Activated CD8-positive, alpha-beta memory T cell treated with anti-CD3 and anti-CD28 coated beads for 36 hours (primary cell): ENCODE results near the gene NT5DC1. TPM values are rescaled to one million over a fixed set of nuclear protein-coding genes. Genes with fewer than 3 reads are reported as not detected.

Experiments
- CTCF ChIA-PET: fragments of 350-600 bp; sonication (Branson Sonifier 250); formaldehyde crosslinking; loops from one replicate; lab custom pipeline; 2021; ENCODE audit warnings: antibody characterized with exemption; lab: Charles Lee
- POLR2A ChIA-PET: fragments of 350-600 bp; sonication (Branson Sonifier 250); formaldehyde crosslinking; loops from one replicate; lab custom pipeline; 2021; ENCODE audit warnings: antibody characterized with exemption; lab: Charles Lee
- total RNA-seq, 2 experiments: library from RNA; stranded (reverse); gene quantifications; one replicate each; pipeline ENCODE4 v1.2.3, GENCODE V29; 2021

Gene NT5DC1
- total RNA-seq, 2 experiments from 2014 or later, result 43.1 to 44.7 TPM

- CTCF ChIA-PET, result interaction anchor here (1.0 to 1.7 kb wide), 3 partner anchors 104 to 348 kb away, joined by 3 to 4 read pairs (median 3); no protein-coding TSS in a partner anchor
- POLR2A ChIA-PET, result no interaction called here
Observed at GRCh38 chr6:116217069-116217468, 116.4 kb downstream of the NT5DC1 start.

GRCh38 chr6:116218172-116218633, 117.5 kb downstream of the NT5DC1 start:
- ChIA-PET CTCF (interaction anchor here (0.5 to 1.7 kb wide), 2 partner anchors 24 to 347 kb away, joined by 4 read pairs; no protein-coding TSS in a partner anchor), POLR2A (no interaction called here)

GRCh38 chr6:116218866-116219265, 118.2 kb downstream of the NT5DC1 start:
- CTCF ChIA-PET, result interaction anchor here (1.7 kb wide), 1 partner anchor 346 kb away, joined by 4 read pairs; no protein-coding TSS in a partner anchor

GRCh38 chr6:116221067-116221466, 120.4 kb downstream of the NT5DC1 start:
- POLR2A ChIA-PET, result no interaction called here
- CTCF ChIA-PET, result no interaction called here

More at GRCh38 chr6:116218866-116219265, 118.2 kb downstream of the NT5DC1 start:
- POLR2A ChIA-PET, result no interaction called here

GRCh38 chr6:116221911-116222310, 121.3 kb downstream of the NT5DC1 start:
- POLR2A ChIA-PET, result no interaction called here
- CTCF ChIA-PET, result interaction anchor here (0.6 kb wide), 1 partner anchor 9 kb away, joined by 3 read pairs; no protein-coding TSS in a partner anchor

- ChIA-PET POLR2A (no interaction called here), CTCF (no interaction called here)
Observed at GRCh38 chr6:116223355-116223754, 122.7 kb downstream of the NT5DC1 start.

GRCh38 chr6:116229287-116229913, 128.7 kb downstream of the NT5DC1 start:
- CTCF ChIA-PET, result no interaction called here
- POLR2A ChIA-PET, result no interaction called here

GRCh38 chr6:116234689-116235088, 134.0 kb downstream of the NT5DC1 start:
- ChIA-PET CTCF (interaction anchor here (0.7 kb wide), 1 partner anchor 449 kb away, joined by 4 read pairs; no protein-coding TSS in a partner anchor), POLR2A (no interaction called here)

GRCh38 chr6:116238083-116238482, 137.4 kb downstream of the NT5DC1 start:
- POLR2A ChIA-PET, result no interaction called here
- CTCF ChIA-PET, result no interaction called here

- ChIA-PET POLR2A (no interaction called here), CTCF (no interaction called here)
Observed at GRCh38 chr6:116239256-116239655, 138.6 kb downstream of the NT5DC1 start.

- ChIA-PET POLR2A (no interaction called here), CTCF (no interaction called here)
Observed at GRCh38 chr6:116239856-116240255, 139.2 kb downstream of the NT5DC1 start.

- ChIA-PET CTCF (no interaction called here), POLR2A (no interaction called here)
Observed at GRCh38 chr6:116244284-116244683, 143.6 kb downstream of the NT5DC1 start.

GRCh38 chr6:116246089-116246488, 145.4 kb downstream of the NT5DC1 start:
- ChIA-PET POLR2A (no interaction called here), CTCF (no interaction called here)

GRCh38 chr6:116247285-116247684, 146.6 kb downstream of the NT5DC1 start:
- ChIA-PET CTCF (no interaction called here), POLR2A (no interaction called here)

- CTCF ChIA-PET, result no interaction called here
- POLR2A ChIA-PET, result no interaction called here
Observed at GRCh38 chr6:116248577-116248976, 147.9 kb downstream of the NT5DC1 start.

GRCh38 chr6:116251568-116252384, 151.1 kb downstream of the NT5DC1 start:
- CTCF ChIA-PET, result no interaction called here
- POLR2A ChIA-PET, result no interaction called here

- ChIA-PET POLR2A (no interaction called here), CTCF (interaction anchor here (1.8 kb wide), 1 partner anchor 16 kb away, joined by 4 read pairs; no protein-coding TSS in a partner anchor)
Observed at GRCh38 chr6:116253188-116253504, 152.5 kb downstream of the NT5DC1 start.

GRCh38 chr6:116253505-116254296, 153.0 kb downstream of the NT5DC1 start, which contains the start of gene TSPYL4:
TSPYL4 (minus strand) TSS chr6:116254075; CDS start chr6:116254008, 67 bp downstream.
- ChIA-PET CTCF (interaction anchor here (1.0 to 1.8 kb wide), 2 partner anchors 15 to 308 kb away, joined by 3 to 4 read pairs; no protein-coding TSS in a partner anchor), POLR2A (interaction anchor here (0.6 to 1.4 kb wide), 3 partner anchors 11 to 318 kb away, joined by 3 to 6 read pairs (median 5); partner anchors contain the start of genes RWDD1 and TSPYL1)
